Fibroblast of skin of right biceps (primary cell): ENCODE results near the gene KCNC1.

ENCODE experiments used
- DNase-seq: peaks from one replicate; pipeline ENCODE4 v3.0.0-alpha.2; 2013

KCNC1 gene

GRCh38 chr11:17739945-17740338 is 5.4 kb downstream of the KCNC1 start:
- DNase-seq: no peak

- no peak for DNase-seq
Measured at GRCh38 chr11:17740649-17741235, 6.2 kb downstream of the KCNC1 start.

- no peak for DNase-seq
Measured at GRCh38 chr11:17741487-17741886, 6.9 kb downstream of the KCNC1 start.

- no peak for DNase-seq
Measured at GRCh38 chr11:17742019-17742418, 7.4 kb downstream of the KCNC1 start.

GRCh38 chr11:17743026-17743807 is 8.6 kb downstream of the KCNC1 start:
- DNase-seq: no peak

- DNase-seq: peak; percentile 77
Measured at GRCh38 chr11:17743808-17744119, 9.2 kb downstream of the KCNC1 start.

- peak; percentile 48 for DNase-seq
Measured at GRCh38 chr11:17744151-17744940, 9.8 kb downstream of the KCNC1 start.

- no peak for DNase-seq
Measured at GRCh38 chr11:17745023-17745772, 10.6 kb downstream of the KCNC1 start.

GRCh38 chr11:17746096-17746495 is 11.5 kb downstream of the KCNC1 start:
- no peak for DNase-seq

GRCh38 chr11:17747131-17747955 is 12.8 kb downstream of the KCNC1 start:
- no peak for DNase-seq

GRCh38 chr11:17748044-17748443 is 13.5 kb downstream of the KCNC1 start:
- no peak for DNase-seq

- DNase-seq: no peak
Measured at GRCh38 chr11:17748761-17749721, 14.5 kb downstream of the KCNC1 start.

GRCh38 chr11:17750013-17750800 is 15.6 kb downstream of the KCNC1 start:
- DNase-seq: no peak

- no peak for DNase-seq
Measured at GRCh38 chr11:17750801-17751165, 16.2 kb downstream of the KCNC1 start.

GRCh38 chr11:17751558-17751957 is 17.0 kb downstream of the KCNC1 start:
- DNase-seq: no peak

- DNase-seq: no peak
Measured at GRCh38 chr11:17752144-17752543, 17.6 kb downstream of the KCNC1 start.

- no peak for DNase-seq
Measured at GRCh38 chr11:17753153-17753552, 18.6 kb downstream of the KCNC1 start.

- DNase-seq: no peak
Measured at GRCh38 chr11:17753641-17754040, 19.1 kb downstream of the KCNC1 start.

- no peak for DNase-seq
Measured at GRCh38 chr11:17755891-17756290, 21.3 kb downstream of the KCNC1 start.
